H1 (cell line): ENCODE data around the gene SDC4. TPM values are rescaled to one million over a fixed set of nuclear protein-coding genes. Genes with fewer than 3 reads are reported as not detected.

Experiments
- CHD7 ChIP-seq: fragments of 300-600 bp; sonication (generic); IDR thresholded peaks from 2 replicates; pipeline ENCODE4 v1.7.1; 2012; ENCODE audit warnings: low read length, moderate library complexity, mild to moderate bottlenecking, inconsistent platforms; ENCODE audit not compliant: insufficient replicate concordance
- EZH2 ChIP-seq: fragments of 200-600 bp; sonication (generic); IDR thresholded peaks from 2 replicates; pipeline ENCODE4 v1.7.1; 2012; ENCODE audit warnings: low read depth, mild to moderate bottlenecking, moderate library complexity, low read length, inconsistent platforms; ENCODE audit not compliant: severe bottlenecking
- MAX ChIP-seq: IDR thresholded peaks from 2 replicates; pipeline ENCODE4 v1.6.1; 2012; ENCODE audit warnings: inconsistent platforms
- NRF1 ChIP-seq: IDR thresholded peaks from 2 replicates; pipeline ENCODE4 v1.6.1; 2011; ENCODE audit warnings: mild to moderate bottlenecking, low read depth, low read length, improper control_type of control experiment
- PHF8 ChIP-seq: fragments of 200-600 bp; sonication (generic); conservative IDR thresholded peaks from 2 replicates; pipeline ENCODE4 v1.7.1; 2012; ENCODE audit warnings: low read depth, mild to moderate bottlenecking, inconsistent platforms, low read length, moderate library complexity
- POLR2A ChIP-seq, 2 experiments: IDR thresholded peaks; 1 replicate in 1 of 2; 2 replicates in 1 of 2; pipeline ENCODE4 v1.6.1; 2011; ENCODE audit warnings: low read depth in 2 of 2, low read length in 2 of 2, mild to moderate bottlenecking in 2 of 2; ENCODE audit errors: control extremely low read depth in 1 of 2
- RAD21 ChIP-seq, 2 experiments: IDR thresholded peaks in 1 of 2; conservative IDR thresholded peaks in 1 of 2; 2 replicates each; pipeline ENCODE4 v1.6.1; 2011; ENCODE audit warnings: low read depth in 2 of 2, low read length in 2 of 2, improper control_type of control experiment in 1 of 2, inconsistent platforms in 1 of 2, mild to moderate bottlenecking in 1 of 2, moderate library complexity in 1 of 2
- SIN3A ChIP-seq, 2 experiments: IDR thresholded peaks in 1 of 2; conservative IDR thresholded peaks in 1 of 2; 2 replicates each; pipeline ENCODE4 v1.6.1; 2011 to 2012; ENCODE audit warnings: low read length in 2 of 2, improper control_type of control experiment in 1 of 2, low read depth in 1 of 2, mild to moderate bottlenecking in 1 of 2
- YY1 ChIP-seq: IDR thresholded peaks from 2 replicates; pipeline ENCODE4 v1.6.1; 2011; ENCODE audit warnings: low read depth, mild to moderate bottlenecking, low read length
- polyA plus RNA-seq, 7 experiments: library from polyadenylated mRNA; depleted of rRNA in 3 of 7; stranded (reverse) in 5 of 7; unstranded in 2 of 7; fragments of >200 nt in 5 of 7; fragments of 200-250 nt in 2 of 7; gene quantifications; 1 replicate in 5 of 7; 2 replicates in 1 of 7; 4 replicates in 1 of 7; pipeline versions ENCODE4 v1.2.1 to v1.2.3, GENCODE V29; 2011 to 2013; ENCODE audit warnings: missing spikeins in 2 of 7, mixed read lengths in 2 of 7
- total RNA-seq: library from RNA; stranded (reverse); fragmentation: NEBNext Ultra II Directional; extraction: Animal tissue kit (Norgen Biotek cat#: 25700); gene quantifications from 2 replicates; pipeline ENCODE4 v1.2.1, GENCODE V29; 2021

SDC4 gene
- total and polyA plus RNA-seq, 2 of the 8 experiments (the other 6 are each of a cell fraction or from before 2014, with no cell fraction given) = 34.6 to 60.2 TPM

GRCh38 chr20:45362804-45363610, 14.8 kb upstream of the SDC4 start, which contains the start of gene SYS1 (continued):
- TF ChIP-seq CHD7 (no peak), POLR2A (IDR thresholded peaks at IDR 0.05; ENCODE audit: control extremely low read depth in 1 of 2, low read depth in 2 of 2, low read length in 2 of 2) (peak in 1 of 2 experiments; percentile 81; a peak in 2 of 3 replicates), YY1 (no peak), MAX (peak; percentile 77), NRF1 (peak; percentile 99), EZH2 (no peak), RAD21 (IDR thresholded peaks at IDR 0.05 in 1 of 2, conservative IDR thresholded peaks at IDR 0.05 in 1 of 2; ENCODE audit: low read depth in 2 of 2, low read length in 2 of 2) (peak; percentile 82 to 83), PHF8 (peak; percentile 79), SIN3A (conservative IDR thresholded peaks at IDR 0.05 in 1 of 2, IDR thresholded peaks at IDR 0.05 in 1 of 2; ENCODE audit: low read depth in 1 of 2, low read length in 2 of 2) (peak in 1 of 2 experiments; percentile 98; a peak in 3 of 4 replicates)
